ENCODE data around the gene CDSN.

CDSN gene

DNA sequence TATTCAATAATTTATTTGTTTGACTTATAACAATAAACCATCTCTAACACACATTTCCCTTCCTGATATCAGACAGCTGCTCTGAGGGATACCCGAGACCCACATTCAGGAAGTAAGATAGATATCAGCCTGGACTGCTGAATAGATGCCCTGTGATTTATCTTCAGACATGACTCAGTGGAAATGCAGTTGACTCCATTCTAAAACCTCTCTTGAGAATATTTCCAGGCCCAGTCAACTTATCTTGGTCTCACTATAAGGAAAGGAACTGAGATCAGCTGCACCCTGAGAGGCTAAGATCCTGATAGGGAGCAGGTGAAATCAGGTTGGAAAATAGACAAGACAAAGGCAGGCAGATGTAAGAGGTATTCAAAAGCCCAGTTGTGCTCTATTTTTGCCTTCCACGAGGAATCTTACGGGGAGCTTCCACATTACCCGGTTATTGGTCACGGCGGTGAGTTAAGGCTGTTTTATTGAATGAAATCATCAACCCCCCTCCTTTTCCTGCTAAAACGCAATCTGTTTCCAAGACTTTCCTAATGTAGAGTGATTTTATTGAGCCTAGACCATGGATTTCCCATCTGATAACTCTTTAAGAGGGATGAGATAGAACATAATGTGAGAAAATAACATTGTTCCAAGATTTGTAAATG lies 33.3 kb downstream of the CDSN start:
- Histone ChIP-seq H3K9ac (ENCODE audit: low read depth in 1 of 2, low read length in 2 of 2) (no peak overlapping the region), H3K4me3 (ENCODE audit: low read length in 2 of 2) (no peak overlapping the region), H3K27ac (ENCODE audit: low read depth in 2 of 2, low read length in 2 of 2) (no peak overlapping the region)

DNA sequence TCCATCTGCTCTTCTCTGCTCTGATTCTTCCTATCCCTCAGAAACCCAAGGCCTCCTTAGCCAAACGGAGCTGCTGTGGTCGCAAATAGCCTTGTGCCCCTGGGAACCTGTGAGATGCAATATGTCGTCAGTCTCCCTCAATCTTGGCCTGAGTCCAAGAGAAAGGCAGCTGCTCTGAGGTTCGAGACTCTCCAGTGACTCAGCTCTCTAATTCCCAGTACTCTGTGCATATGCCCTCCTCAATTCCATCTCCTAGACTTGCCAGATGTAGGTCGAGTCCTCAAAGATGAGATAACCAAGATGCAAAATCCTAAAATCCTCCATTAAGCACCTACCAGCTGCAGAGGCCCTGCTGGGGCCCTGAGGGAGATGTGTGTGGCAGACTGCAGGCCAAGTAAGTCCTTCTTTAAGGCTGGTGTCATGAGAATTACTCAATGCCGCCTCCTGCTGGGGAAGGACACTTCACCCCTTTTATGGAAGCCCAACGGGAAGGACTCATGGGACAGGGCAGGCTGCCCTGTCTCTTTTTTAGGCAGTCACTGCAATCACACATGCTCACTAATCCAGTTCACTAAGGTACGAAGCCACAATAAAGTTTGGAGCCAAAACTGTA lies 36.4 kb downstream of the CDSN start:
- Histone ChIP-seq H3K4me3 (ENCODE audit: low read length in 2 of 2) (no peak overlapping the region), H3K4me1 (ENCODE audit: control insufficient read depth in 2 of 2, insufficient read depth in 2 of 2, low read length in 2 of 2) (peaks cover 0 to 3% of the 10 kb centered on the region in 2 donors), H3K9ac (ENCODE audit: low read depth in 1 of 2, low read length in 2 of 2) (no peak overlapping the region), H3K27ac (ENCODE audit: low read depth in 2 of 2, low read length in 2 of 2) (no peak overlapping the region), H3K27me3 (ENCODE audit: control insufficient read depth in 2 of 2, insufficient read depth in 2 of 2, low read length in 2 of 2) (peaks cover 0 to 3% of the 10 kb centered on the region in 2 donors), H3K9me3 (ENCODE audit: control insufficient read depth in 2 of 2, low read length in 2 of 2) (no peaks in the 10 kb centered on the region), H3K36me3 (ENCODE audit: control insufficient read depth in 2 of 2, insufficient read depth in 2 of 2, low read length in 2 of 2) (no peaks in the 10 kb centered on the region)

More for the DNA sequence above, 33.3 kb downstream of the CDSN start:
- Histone ChIP-seq H3K27me3 (ENCODE audit: control insufficient read depth in 2 of 2, insufficient read depth in 2 of 2, low read length in 2 of 2) (peaks cover 0 to 3% of the 10 kb centered on the region in 2 donors), H3K36me3 (ENCODE audit: control insufficient read depth in 2 of 2, insufficient read depth in 2 of 2, low read length in 2 of 2) (no peaks in the 10 kb centered on the region), H3K4me1 (ENCODE audit: control insufficient read depth in 2 of 2, insufficient read depth in 2 of 2, low read length in 2 of 2) (peaks cover 3 to 11% of the 10 kb centered on the region in 2 donors), H3K9me3 (ENCODE audit: control insufficient read depth in 2 of 2, low read length in 2 of 2) (no peaks in the 10 kb centered on the region)

DNA sequence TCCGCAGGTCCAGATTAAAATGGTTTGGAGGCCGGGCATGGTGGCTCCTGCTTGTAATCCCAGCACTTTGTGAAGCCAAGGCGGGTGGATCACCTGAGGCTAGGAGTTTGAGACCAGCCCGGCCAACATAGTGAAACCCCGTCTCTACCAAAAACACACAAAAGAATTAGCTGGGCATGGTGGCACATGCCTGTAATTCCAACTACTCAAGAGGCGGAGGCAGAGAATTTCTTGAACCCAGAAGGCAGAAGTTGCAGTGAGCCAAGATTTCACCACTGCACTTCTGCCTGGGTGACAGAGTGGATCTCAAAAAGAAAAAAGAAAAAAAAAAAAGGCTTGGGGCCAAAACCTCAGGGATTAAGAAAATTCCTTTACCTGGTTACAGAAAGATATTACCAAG lies 38.4 kb downstream of the CDSN start:
- peaks cover 3 to 4% of the 10 kb centered on the region in 2 donors for H3K27me3 ChIP-seq (ENCODE audit: control insufficient read depth in 2 of 2, insufficient read depth in 2 of 2, low read length in 2 of 2)
- H3K9me3 ChIP-seq (ENCODE audit: control insufficient read depth in 2 of 2, low read length in 2 of 2), result no peaks in the 10 kb centered on the region
- H3K36me3 ChIP-seq (ENCODE audit: control insufficient read depth in 2 of 2, insufficient read depth in 2 of 2, low read length in 2 of 2), result no peaks in the 10 kb centered on the region
- H3K9ac ChIP-seq (ENCODE audit: low read depth in 1 of 2, low read length in 2 of 2), result no peak overlapping the region
- H3K4me3 ChIP-seq (ENCODE audit: low read length in 2 of 2), result no peak overlapping the region
- H3K4me1 ChIP-seq (ENCODE audit: control insufficient read depth in 2 of 2, insufficient read depth in 2 of 2, low read length in 2 of 2), result peaks cover 0 to 3% of the 10 kb centered on the region in 2 donors
- H3K27ac ChIP-seq (ENCODE audit: low read depth in 2 of 2, low read length in 2 of 2), result no peak overlapping the region

DNA sequence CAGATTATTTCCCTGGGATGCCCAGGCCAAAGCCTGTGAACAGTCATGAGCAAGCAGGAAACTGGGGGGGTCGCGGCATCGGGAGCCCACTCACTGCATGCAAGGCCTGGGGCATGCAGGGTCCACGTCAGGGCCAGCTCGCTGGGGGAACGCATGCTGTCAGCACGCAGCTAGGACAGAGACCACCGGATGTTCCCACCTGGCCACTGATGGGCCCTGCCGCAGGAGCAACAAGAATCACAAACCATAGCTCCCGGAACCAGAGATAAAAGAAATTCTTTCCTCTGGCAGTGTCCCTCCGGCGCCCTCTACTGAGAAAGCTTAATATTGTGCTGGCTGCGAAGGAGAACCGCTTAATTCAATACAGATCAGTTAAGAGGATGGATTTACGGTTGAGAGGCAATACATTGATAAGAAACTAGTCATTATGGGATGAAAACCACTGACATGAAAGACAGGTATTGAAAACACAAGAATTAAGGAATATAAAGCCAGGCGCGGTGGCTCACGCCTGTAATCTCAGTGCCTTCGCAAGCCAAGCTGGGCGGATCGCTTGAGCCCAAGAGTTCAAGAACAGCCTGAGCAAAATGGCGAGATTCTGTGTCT lies 40.5 kb downstream of the CDSN start:
- Histone ChIP-seq H3K27ac (ENCODE audit: low read depth in 2 of 2, low read length in 2 of 2) (no peak overlapping the region), H3K4me3 (ENCODE audit: low read length in 2 of 2) (peak overlapping the region in 1 of 2 donors; percentile 17), H3K9ac (ENCODE audit: low read depth in 1 of 2, low read length in 2 of 2) (no peak overlapping the region), H3K9me3 (ENCODE audit: control insufficient read depth in 2 of 2, low read length in 2 of 2) (no peaks in the 10 kb centered on the region), H3K27me3 (ENCODE audit: control insufficient read depth in 2 of 2, insufficient read depth in 2 of 2, low read length in 2 of 2) (peaks cover 0 to 4% of the 10 kb centered on the region in 2 donors), H3K4me1 (ENCODE audit: control insufficient read depth in 2 of 2, insufficient read depth in 2 of 2, low read length in 2 of 2) (peaks cover 0 to 3% of the 10 kb centered on the region in 2 donors), H3K36me3 (ENCODE audit: control insufficient read depth in 2 of 2, insufficient read depth in 2 of 2, low read length in 2 of 2) (no peaks in the 10 kb centered on the region)

DNA sequence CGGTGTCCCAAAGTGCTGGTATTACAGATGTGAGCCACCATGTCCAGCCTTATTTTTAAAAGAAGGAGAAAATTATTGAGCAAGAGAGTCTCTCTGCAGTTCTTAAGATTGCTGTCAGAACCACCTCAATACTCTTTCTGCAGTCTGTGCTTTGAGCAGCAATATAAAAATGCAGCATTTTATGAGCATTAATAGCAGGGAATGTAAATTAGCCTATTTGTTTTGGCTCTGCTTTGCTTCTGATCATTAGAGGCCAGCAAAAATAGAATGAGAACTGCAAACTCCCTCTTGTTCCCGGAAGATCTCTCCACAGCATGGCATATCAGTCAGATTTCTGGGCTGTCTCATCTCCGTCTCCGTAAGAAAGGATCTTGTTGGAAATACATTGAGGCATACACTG lies 43.6 kb downstream of the CDSN start:
- Histone ChIP-seq H3K9me3 (ENCODE audit: control insufficient read depth in 2 of 2, low read length in 2 of 2) (no peaks in the 10 kb centered on the region), H3K9ac (ENCODE audit: low read depth in 1 of 2, low read length in 2 of 2) (no peak overlapping the region), H3K4me1 (ENCODE audit: control insufficient read depth in 2 of 2, insufficient read depth in 2 of 2, low read length in 2 of 2) (peaks cover 0 to 3% of the 10 kb centered on the region in 2 donors), H3K27ac (ENCODE audit: low read depth in 2 of 2, low read length in 2 of 2) (no peak overlapping the region), H3K4me3 (ENCODE audit: low read length in 2 of 2) (no peak overlapping the region), H3K36me3 (ENCODE audit: control insufficient read depth in 2 of 2, insufficient read depth in 2 of 2, low read length in 2 of 2) (no peaks in the 10 kb centered on the region), H3K27me3 (ENCODE audit: control insufficient read depth in 2 of 2, insufficient read depth in 2 of 2, low read length in 2 of 2) (peaks cover 0 to 4% of the 10 kb centered on the region in 2 donors)

DNA sequence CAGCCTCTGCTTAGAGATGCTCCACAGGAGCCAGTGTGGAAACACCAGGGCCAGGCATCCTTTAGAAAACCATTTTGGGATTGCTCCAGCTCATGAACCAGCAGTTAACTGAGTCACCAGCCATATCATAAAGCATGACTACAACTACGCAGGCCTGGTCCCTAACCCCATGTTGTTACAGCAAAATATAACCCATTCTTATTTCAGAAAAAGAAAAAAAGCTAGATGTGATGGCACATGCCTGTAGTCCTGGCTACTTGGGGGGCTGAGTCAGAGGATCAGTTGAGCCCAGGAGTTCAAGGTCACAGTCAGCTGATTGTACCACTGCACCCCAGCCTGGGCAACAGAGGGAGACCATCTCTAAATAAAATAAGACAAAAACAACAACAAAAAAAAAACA lies 44.7 kb downstream of the CDSN start:
- Histone ChIP-seq H3K36me3 (ENCODE audit: control insufficient read depth in 2 of 2, insufficient read depth in 2 of 2, low read length in 2 of 2) (no peaks in the 10 kb centered on the region), H3K27me3 (ENCODE audit: control insufficient read depth in 2 of 2, insufficient read depth in 2 of 2, low read length in 2 of 2) (peaks cover 0 to 4% of the 10 kb centered on the region in 2 donors), H3K27ac (ENCODE audit: low read depth in 2 of 2, low read length in 2 of 2) (no peak overlapping the region)

DNA sequence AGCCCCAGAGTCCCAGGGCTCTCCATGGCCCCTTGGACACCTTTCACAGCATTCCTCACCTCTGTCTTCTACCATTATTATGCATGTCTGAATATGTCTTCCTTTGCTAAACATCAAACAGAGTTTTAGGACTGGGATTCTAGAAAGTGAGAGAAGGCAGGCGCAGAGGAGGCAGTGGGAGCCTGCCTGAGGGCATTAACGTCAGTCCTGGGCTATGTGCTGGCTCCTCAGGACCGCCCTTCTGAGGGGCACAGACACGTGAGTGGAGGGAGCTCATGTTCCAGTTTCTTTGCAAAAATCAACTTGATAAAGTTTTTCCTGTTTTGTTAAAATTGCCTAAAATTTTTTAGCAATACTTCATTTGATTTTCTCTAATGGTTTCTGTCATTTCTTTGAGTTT lies 45.8 kb downstream of the CDSN start:
- Histone ChIP-seq H3K9me3 (ENCODE audit: control insufficient read depth in 2 of 2, low read length in 2 of 2) (no peaks in the 10 kb centered on the region), H3K36me3 (ENCODE audit: control insufficient read depth in 2 of 2, insufficient read depth in 2 of 2, low read length in 2 of 2) (no peaks in the 10 kb centered on the region), H3K4me1 (ENCODE audit: control insufficient read depth in 2 of 2, insufficient read depth in 2 of 2, low read length in 2 of 2) (peaks cover 0 to under 1% of the 10 kb centered on the region in 2 donors), H3K9ac (ENCODE audit: low read depth in 1 of 2, low read length in 2 of 2) (no peak overlapping the region), H3K4me3 (ENCODE audit: low read length in 2 of 2) (no peak overlapping the region), H3K27me3 (ENCODE audit: control insufficient read depth in 2 of 2, insufficient read depth in 2 of 2, low read length in 2 of 2) (peaks cover 0 to 4% of the 10 kb centered on the region in 2 donors), H3K27ac (ENCODE audit: low read depth in 2 of 2, low read length in 2 of 2) (no peak overlapping the region)

More for the DNA sequence above, 44.7 kb downstream of the CDSN start:
- Histone ChIP-seq H3K9me3 (ENCODE audit: control insufficient read depth in 2 of 2, low read length in 2 of 2) (no peaks in the 10 kb centered on the region), H3K9ac (ENCODE audit: low read depth in 1 of 2, low read length in 2 of 2) (no peak overlapping the region), H3K4me1 (ENCODE audit: control insufficient read depth in 2 of 2, insufficient read depth in 2 of 2, low read length in 2 of 2) (peaks cover 0 to 3% of the 10 kb centered on the region in 2 donors), H3K4me3 (ENCODE audit: low read length in 2 of 2) (no peak overlapping the region)

DNA sequence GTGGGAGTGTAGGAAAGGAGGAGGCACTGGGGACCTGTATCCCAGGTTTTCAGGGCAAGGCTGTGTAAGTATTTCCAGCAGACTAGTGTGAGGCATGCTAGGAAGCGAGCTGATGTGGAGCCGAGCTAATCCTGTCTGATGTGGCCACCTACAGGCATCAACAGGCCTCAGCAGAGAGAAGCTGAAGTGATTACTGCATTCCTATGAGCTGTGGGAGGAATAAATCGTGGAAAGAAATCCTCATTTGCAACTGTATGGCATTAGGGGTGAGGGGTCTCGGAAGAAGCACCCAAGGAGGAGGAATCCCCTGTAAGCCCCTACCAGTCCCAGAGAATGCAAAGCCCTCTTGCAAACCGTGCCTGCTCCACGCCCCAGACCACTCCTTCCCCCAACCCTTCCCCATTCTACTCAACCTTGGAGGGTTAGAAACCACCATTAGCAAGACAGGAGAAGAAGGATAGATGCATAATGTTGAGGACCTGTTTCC lies 49.5 kb downstream of the CDSN start:
- H3K27ac ChIP-seq (ENCODE audit: low read depth in 2 of 2, low read length in 2 of 2), result no peak overlapping the region
- H3K27me3 ChIP-seq (ENCODE audit: control insufficient read depth in 2 of 2, insufficient read depth in 2 of 2, low read length in 2 of 2), result no peaks in the 10 kb centered on the region
- H3K9ac ChIP-seq (ENCODE audit: low read depth in 1 of 2, low read length in 2 of 2), result no peak overlapping the region
- H3K36me3 ChIP-seq (ENCODE audit: control insufficient read depth in 2 of 2, insufficient read depth in 2 of 2, low read length in 2 of 2), result no peaks in the 10 kb centered on the region
- H3K9me3 ChIP-seq (ENCODE audit: control insufficient read depth in 2 of 2, low read length in 2 of 2), result no peaks in the 10 kb centered on the region
- H3K4me3 ChIP-seq (ENCODE audit: low read length in 2 of 2), result no peak overlapping the region
- H3K4me1 ChIP-seq (ENCODE audit: control insufficient read depth in 2 of 2, insufficient read depth in 2 of 2, low read length in 2 of 2), result no peaks in the 10 kb centered on the region

DNA sequence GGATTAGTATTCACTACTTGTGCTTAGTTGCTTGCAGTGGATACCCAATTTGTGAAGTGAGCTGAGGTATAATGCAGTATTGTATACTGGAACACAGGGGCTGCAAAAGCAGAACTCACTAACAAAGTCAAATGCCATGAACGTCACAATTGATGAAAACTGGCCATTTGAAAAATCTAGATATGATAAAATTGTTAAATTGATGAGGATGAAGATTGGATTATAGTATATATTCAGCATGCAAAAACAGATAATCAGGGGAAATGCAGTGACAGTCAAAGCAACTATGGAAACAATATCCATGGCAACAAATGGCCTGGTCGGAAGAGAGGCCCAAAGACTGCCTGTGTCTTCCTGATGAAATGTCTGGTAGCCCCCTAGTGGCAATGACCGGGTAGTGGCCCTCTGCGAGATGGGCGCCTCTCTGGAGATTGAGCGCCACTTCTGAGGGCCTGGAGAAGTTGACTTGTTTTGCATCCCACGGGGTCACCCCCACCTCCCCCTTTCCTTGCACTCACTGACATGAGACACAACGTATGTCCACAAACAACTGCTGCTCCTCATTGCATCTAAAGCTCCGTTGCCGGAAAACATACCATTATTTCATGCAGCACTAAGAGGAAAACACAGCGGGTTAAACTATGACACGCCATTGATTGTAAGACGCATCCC lies 51.4 kb downstream of the CDSN start:
- Histone ChIP-seq H3K9me3 (ENCODE audit: control insufficient read depth in 2 of 2, low read length in 2 of 2) (no peaks in the 10 kb centered on the region), H3K27ac (ENCODE audit: low read depth in 2 of 2, low read length in 2 of 2) (no peak overlapping the region), H3K27me3 (ENCODE audit: control insufficient read depth in 2 of 2, insufficient read depth in 2 of 2, low read length in 2 of 2) (no peaks in the 10 kb centered on the region), H3K4me3 (ENCODE audit: low read length in 2 of 2) (no peak overlapping the region), H3K9ac (ENCODE audit: low read depth in 1 of 2, low read length in 2 of 2) (no peak overlapping the region), H3K4me1 (ENCODE audit: control insufficient read depth in 2 of 2, insufficient read depth in 2 of 2, low read length in 2 of 2) (no peaks in the 10 kb centered on the region), H3K36me3 (ENCODE audit: control insufficient read depth in 2 of 2, insufficient read depth in 2 of 2, low read length in 2 of 2) (no peaks in the 10 kb centered on the region)
